Osteocyte (in vitro differentiated cells): Measurements from ENCODE around the gene PP2D1. TPM values are rescaled to one million over a fixed set of nuclear protein-coding genes. Genes with fewer than 3 reads are reported as not detected.

Experiments used
- total RNA-seq: library from RNA; stranded (reverse); gene quantifications from 2 replicates; pipeline ENCODE4 v1.2.1, GENCODE V29; 2021

Gene PP2D1
- total RNA-seq, 1 donor from 2014 or later, result not detected

Other genes with a start within 250 kb of the PP2D1 start
- gene EFHB, start 78.0 kb downstream of the PP2D1 start, total RNA-seq, result 1.8 and 2.7 TPM in 2 replicates
- 83.0 and 84.8 TPM in 2 replicates for gene RAB5A, start 65.2 kb downstream of the PP2D1 start, total RNA-seq
- 15.7 and 16.4 TPM in 2 replicates for gene KAT2B, start 28.2 kb upstream of the PP2D1 start, total RNA-seq
- 2.7 and 3.1 TPM in 2 replicates for gene SGO1, start 173.9 kb upstream of the PP2D1 start, total RNA-seq